Activated CD8-positive, alpha-beta memory T cell treated with anti-CD3 and anti-CD28 coated beads, Interleukin-2, amount 50 U/mL, for 24 hours (primary cell): ENCODE data around the gene ABI2.
"Not testable (repeated sequence)": the region's sequence is repeated elsewhere in the genome, so short reads cannot be mapped to it uniquely, and the experiment has no call there.

Experiments used
- DNase-seq: peaks from one replicate; pipeline ENCODE4 v3.0.0-alpha.2; 2020; ENCODE audit errors: extremely low read depth

ABI2 gene

DNA sequence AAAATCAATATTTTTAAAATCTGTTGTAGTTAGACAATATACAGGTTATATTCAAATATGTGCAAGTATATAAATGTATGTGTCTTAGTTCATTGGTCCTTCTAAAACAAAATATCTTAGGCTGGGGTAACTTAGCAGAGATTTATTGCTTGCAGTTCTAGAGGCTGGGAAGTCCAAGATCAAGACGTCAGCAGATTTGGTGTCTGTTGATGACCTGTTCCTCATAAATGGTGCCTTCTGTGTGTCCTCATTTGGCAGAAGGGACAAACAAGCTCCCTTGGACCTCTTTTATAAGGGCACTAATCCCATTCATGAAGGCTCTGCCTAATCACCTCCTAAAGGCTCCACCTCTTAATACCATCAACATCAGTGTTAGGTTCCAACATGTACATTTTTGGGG is 31.3 kb downstream of the ABI2 start:
- no peak for DNase-seq

DNA sequence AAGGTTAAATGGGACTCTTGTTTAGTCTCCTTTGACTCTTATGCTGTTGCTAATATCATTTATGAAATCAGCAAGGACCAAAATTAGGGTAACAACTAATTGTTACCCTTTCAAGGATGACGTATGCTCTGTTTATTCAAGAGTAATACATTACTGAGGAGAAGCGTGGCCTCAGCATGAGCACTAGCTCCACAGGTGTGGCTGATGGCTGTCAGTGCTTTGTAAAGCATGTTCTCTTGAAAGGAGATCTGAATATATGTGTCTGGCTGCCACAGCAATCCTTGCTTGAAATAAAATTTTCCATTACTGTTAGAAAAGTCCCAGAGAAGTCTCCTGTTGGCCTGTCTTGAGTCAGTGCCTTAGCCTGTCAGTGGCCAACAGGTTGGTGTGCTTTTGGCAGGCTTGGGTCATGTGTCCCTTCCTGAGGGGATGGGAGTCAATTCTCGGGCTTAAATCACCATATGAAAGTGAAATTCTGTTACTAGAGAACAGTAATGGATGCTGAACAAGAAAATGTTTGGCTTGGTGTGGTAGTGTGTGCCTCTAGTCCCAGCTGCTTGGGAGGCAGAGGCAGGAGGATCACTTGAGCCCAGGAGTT is 32.7 kb downstream of the ABI2 start:
- DNase-seq, result no peak

DNA sequence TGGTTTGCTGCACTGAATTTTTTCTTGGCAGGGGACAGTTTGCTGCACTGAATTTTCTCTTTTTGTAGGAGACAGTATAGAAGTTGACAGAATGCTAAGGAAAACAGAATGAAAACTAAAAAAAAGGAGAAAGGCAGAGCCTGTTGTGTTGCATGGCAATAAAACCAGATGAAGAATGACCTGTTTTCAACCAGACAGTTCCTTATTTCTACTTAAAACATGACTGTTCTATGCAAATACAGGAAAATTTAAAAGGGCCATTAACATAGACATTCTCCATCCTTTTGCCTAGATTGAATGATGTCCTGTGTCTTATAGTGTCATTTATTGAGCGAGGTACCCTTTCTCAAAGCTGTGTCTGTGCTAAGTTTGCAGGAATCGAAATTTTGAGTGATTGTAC is 33.3 kb downstream of the ABI2 start:
- DNase-seq, result no peak

DNA sequence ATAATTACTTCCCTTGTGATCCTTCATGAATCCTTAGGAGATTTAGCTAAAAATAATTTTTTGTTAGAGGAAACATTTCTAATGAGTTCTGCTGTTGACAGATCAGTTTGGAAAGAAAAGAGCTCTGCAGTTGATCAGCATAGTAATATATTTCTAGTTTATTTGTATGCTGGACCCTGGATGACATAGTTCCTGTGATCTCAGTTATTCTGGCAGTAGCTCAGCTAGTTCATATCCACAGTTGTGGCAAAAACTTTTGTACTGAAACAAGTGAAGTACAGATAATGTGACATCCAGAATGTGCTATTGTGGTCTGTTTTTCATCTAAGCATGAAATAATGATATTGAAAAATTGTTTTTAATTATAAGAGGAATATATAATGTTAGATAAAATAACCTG is 33.7 kb downstream of the ABI2 start:
- no peak for DNase-seq

DNA sequence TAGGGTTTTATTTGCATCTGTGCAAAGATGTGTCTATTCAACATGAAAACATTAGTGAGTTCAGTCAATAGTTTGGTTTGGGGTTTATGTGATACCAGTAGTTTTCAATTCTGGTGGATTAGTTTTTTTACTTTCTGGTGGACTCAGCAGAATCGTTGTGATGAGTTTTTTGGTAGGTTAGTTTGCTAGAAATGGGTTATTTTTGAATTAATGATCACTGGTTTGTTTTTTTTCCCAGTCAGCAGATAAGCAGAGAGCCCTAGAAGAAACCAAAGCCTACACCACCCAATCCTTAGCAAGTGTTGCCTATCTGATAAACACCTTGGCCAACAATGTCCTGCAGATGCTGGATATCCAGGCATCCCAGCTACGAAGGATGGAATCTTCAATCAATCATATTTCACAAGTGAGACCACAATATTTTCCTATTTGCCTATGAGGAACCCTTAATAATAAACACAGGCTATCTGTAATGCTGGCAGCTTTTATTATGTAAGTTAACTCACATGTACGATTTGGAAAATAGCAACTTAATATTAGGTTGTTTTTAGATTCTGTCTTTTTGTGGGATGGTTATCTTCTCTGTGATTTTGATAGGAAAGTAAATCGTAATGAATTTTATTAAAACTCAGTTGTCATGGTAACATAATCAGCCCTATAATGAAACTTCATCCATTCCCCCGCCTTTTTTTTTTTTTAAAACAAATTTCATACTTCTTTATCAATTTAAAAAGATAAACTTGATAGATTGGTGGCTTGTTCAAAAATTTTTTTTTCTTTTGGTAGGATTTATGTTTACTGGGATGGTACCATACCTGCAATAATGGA is 38.7 kb downstream of the ABI2 start:
- no peak for DNase-seq

DNA sequence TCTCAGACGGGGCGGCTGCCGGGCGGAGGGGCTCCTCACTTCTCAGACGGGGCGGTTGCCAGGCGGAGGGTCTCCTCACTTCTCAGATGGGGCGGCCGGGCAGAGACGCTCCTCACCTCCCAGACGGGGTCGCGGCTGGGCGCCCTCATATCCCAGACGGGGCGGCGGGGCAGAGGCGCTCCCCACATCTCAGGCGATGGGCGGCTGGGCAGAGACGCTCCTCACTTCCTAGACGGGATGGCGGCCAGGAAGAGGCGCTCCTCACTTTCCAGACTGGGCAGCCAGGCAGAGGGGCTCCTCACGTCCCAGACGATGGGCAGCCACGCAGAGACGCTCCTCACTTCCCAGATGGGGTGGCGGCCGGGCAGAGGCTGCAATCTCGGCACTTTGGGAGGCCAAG is 44.5 kb downstream of the ABI2 start:
- DNase-seq, result not testable (repeated sequence)

DNA sequence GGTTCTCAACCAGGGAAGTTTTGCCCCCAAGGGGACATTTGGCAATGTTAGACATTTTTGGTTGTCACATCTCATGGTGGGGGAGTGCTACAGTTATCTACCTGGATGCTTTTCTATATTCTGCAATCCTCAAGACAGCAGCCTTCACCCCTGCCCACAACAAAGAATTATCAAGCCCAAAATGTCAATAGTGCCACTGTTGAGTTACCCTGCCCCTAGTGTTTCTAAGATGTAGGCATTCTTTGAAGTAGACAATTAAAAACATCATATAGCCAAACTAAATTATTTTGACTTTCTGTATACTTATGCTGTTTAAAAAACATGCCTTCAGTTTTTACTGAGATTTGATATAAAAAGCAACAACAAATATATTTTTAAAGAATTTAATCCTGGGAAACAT is 48.0 kb downstream of the ABI2 start:
- DNase-seq, result no peak

DNA sequence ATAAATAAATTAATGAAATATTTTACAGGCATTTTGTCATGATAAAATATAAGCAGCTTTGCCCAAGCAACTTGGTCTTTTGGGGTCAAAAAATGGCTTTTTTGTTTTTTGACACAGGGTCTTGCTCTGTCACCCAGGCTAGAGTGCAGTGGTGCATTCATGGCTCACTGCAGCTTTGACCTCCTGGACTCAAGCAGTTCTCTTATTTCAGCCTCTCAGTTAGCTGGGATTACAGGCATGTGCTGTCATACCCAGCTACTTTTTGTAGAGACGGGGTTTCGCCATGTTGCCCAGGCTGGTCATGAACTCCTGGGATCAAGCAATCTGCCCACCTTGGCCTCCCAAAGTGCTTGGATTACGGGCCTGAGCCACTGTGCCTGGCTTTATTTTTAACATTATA is 51.0 kb downstream of the ABI2 start:
- no peak for DNase-seq

DNA sequence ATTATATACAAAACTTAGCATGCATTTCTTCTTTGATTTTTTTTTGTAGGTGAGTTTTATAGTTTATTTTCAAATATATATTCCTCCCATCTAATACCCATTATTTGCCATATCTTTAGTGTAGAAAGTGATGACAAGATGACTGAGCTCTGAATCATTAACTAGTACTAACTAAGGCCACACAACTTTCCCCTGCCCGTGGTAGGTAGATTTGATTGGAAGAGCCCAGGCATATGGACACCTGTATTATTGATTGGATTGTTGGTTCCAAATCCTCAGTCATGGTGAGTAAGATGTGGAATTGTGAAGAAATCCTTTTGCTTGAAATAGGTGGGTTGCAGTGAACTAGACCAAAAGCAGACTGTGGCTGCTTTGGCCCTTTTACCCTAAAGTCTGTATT is 54.8 kb downstream of the ABI2 start:
- DNase-seq, result no peak

DNA sequence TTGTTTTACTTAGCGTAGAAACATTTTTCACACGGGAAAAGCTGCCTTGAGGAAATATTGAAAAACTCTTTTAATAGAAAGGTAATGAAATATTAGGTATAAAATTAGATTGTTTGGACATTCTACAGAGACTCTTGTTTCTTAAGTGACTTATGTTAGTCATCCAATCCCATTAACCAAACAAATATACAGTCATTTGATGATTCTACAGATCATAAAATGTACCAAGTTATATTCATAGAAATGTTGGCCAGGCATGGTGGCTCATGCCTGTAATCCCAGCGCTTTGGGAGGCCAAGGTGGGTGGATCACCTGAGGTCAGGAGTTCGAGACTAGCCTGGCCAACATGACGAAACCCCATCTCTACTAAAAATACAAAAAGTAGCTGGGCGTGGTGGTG is 60.0 kb downstream of the ABI2 start:
- DNase-seq, result not testable (repeated sequence)

DNA sequence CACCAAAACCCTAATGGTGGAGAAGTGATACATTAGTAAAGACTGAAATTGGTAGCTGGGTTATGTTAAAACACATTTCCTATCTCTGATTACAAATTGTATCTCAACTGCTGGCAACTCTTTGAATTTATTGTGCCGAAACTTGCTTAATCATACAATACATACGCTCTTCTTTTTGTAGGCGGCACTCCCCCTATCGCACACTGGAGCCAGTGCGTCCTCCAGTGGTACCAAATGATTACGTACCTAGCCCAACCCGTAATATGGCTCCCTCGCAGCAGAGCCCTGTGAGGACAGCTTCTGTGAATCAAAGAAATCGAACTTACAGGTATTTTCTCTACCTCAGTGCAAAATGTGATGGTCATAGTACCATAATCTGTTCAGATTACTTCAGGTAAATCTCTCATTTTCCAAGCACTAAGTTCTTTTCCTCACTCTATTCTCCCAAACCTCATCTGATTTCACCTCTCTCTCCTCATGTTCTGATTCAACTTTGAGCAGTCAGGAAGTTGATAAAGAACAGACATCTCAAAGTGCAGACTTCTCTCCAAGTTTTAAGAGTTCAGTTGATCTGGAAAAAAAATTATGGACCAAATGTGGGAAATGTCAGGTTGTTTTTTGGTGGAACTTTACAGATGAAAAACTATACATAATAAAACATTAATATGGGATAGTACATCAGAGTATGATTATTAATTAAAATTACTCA is 66.5 kb downstream of the ABI2 start:
- DNase-seq, result no peak

DNA sequence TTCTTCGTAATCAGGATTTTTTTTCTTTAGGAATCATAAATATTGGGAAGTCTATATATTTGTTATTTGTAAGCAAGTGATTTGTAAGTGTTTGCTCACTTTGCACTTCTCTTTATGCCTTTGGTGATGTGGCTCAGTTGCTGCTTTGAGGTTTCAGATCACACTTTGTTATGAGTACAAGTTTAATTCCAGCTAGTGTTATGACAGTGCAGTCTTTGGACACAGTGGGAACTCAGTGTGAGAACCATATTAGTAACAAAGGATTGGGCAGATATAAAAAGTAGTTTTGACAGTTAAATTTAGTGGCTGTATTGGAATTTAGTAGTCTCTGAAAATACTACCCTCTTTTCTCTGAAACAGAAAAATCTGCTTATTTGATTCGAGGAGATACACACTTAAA is 67.7 kb downstream of the ABI2 start:
- no peak for DNase-seq

DNA sequence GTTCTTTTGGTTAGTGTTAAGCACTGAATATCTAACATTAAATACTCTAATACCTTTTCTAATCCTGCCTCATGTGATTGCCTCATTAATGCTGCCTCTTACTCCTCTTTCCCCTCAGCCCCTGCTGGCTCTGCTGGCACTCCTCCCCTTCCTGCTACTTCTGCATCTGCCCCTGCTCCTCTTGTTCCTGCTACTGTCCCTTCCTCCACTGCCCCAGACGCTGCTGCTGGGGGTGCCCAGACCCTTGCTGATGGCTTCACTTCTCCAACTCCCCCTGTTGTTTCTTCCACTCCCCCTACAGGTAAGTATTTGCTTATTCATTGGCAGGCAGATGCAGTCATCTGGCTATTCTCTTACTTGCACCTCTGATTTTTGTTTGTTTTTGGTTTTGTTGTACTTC is 68.5 kb downstream of the ABI2 start:
- DNase-seq, result no peak

DNA sequence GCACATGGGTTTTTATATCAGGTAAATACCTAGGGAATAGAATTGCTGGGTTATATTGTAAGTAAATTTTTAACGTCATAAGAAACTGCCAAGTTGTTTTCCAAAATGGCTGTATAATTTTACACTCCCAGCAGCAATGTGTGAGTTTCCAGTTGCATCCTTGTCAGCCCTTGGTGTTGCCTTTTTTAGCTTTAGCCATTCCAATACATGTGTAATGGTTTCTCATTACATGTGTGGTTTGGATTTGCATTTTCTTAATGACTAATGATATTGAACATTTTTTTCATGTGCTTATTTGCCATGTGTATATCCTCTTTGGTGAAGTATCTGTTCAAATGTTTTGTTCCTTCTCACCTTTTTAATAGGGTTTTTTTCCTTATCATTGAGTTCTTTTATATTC is 70.8 kb downstream of the ABI2 start:
- DNase-seq, result no peak

DNA sequence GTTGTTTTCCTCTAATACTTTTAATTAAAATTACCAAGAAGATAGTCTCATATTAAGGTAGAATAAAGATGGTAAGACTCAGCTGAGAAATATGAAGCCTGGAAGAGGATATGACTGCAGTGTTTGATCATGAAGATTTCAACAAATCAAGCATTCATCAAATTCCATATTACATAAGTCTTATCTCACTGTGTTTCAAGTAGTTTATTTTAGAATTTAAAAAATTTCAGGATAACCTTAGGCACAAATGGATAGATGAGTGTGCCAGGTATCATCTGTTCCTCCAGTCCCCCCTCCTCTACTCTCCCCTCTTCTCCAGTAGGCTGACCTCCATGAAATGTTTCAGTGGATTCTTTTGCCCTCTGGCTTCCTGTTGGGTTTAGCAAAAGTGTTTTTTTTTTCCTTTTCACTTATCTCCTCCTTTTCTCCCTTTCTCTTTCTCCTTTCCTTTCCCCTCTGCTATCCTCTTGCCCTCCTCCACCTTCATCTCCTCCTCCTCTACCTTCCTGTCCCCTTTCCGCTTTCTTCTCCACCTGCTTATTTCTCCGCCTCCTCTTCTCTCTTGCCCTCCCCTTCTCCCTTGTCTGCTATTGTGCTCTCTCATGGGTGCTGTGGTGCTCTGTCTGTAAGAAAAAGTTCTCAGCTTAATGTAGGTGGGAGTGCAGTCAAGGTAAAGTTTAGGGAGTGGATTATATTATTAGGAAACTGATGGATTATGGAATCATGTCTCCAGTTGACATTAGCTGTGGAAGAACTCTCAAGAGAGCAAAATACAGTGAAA is 72.8 kb downstream of the ABI2 start:
- DNase-seq, result no peak

DNA sequence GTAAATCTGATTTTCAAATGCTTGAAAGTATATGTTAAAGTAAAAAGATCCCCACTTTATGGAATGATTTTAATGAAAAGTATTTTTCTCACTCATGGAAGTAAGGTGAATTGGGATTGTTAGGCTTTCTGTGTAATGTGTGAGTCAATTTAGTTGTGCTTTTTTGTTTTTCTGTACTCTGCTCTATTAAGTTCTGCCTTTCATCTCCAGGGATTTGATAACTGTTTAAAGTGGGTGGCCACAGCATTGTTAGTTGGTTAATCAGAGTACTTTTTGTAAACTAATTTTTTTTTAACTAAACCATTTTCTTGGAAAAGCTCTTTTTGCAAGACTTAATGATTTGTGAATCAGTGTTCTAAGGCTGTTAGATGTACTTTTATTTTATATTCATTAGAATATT is 76.8 kb downstream of the ABI2 start:
- no peak for DNase-seq

DNA sequence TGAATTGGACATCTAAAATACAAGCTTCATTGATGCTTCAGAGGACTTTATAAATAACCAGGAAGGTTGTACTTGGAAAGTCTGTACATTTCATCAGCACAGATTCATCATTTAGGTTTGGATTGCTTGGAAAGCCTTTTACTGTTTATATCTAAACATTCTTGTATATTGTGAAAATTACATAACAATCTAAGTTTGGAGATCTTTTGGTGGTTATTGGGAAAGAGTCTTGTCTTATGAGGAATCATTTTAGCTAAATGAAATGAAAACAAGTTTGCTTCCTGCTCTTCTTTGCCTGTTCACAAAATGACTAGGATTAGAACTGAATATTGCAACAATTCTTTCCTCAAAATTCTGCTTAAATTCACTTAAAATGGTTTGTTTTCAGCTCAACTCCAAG is 79.3 kb downstream of the ABI2 start:
- DNase-seq, result no peak

DNA sequence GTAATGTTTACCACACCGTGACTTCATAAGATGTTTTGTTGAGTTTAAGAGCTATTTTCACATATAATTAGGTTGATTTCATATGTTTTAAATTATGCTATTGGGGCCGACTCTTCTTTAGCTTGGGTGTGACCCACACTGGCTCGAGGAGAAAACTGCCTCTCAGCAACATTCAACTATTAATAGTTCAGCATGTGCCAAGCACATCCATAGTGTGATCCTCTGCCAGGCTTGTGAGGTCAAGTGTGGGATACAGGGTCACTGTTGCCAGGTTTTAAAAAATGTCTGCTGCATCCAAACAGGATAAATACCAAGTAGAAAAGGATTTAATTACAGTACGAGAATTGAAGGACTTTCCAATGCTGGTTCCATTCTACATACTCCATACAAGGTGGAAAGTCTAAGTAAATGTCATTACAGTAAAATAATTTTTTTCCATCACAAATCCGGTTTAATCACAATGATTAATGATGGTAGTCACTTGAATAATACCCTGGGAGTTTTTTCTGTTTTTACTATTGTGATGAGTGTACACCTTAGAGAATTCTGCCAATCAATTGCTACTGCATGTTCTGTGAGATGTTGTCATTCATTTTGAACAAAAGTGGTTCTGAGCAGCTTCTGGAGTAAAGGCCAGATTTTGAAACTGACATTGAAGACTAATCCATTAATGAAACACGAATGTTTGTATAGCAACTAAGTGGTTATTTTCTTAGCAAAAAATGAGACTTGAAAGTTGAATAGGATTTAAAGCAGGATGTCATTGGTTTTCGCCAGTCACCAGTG is 84.5 kb downstream of the ABI2 start:
- DNase-seq, result no peak

DNA sequence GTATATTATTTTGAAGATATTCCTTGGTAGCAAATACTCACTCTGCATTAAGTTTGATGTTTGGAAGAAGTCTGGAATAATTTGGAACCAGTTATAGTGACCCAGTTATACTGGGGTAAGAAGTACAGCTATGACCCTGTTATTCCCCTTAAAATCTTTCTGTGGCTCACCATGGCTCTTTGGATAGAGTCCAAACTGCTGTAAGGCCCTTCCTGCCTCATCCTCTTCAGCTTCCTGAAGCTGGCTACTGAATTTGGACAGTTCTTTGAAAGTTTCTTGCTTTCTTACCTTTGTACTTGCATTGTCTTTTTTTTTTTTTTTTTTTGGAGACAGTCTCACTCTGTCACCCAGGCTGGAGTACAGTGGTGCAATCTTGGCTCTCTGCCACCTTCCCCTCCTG is 85.6 kb downstream of the ABI2 start:
- DNase-seq, result no peak

DNA sequence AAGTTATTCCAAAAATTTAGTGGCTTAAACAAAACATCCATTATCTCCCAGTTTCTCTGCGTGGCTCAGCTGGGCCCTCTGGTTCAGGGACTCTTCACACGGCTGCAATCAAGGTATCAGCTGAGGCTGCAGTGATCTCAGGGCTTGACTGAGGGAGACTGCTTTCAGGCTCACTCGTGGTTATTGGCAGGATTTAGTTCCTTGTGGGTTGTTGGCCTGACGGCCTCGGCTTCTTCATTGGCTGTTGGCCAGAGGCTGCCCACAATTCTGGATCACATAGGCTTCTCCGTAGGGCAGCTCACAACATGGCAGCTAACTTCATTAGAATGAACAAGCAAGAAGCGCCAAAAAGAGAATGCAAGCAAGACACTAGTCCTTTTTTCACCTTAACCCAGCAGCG is 90.1 kb downstream of the ABI2 start:
- DNase-seq, result no peak

DNA sequence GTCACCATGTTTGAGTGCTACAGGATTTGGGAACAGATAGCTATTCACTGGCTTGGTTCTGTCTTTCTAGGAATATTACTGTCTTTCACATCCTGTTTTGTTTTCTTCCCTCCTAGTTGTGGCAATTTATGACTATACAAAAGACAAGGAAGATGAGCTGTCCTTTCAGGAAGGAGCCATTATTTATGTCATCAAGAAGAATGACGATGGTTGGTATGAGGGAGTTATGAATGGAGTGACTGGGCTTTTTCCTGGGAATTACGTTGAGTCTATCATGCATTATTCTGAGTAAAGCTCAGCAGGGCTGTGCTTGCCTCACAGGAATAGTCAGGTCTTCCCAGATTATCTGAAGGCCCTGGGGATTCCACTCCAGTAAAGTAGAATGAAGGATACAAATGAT is 98.9 kb downstream of the ABI2 start:
- no peak for DNase-seq

DNA sequence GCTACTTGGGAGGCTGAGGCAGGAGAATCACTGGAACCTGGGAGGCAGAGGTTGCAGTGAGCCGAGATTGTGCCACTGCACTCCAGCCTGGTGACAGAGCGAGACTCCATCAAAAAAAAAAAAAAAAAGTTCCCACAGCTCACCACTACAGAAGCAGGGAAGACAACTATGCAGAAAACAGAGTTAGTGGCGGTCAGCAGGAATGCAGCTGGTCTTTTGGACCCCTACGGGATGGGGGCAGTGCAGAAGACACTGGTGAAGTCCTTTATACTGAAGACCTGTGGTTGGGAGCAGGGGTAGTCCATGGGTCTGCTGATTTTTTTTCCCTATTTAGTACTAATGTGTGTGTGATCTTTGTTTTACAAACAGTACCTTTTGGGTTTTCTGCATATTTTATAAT is 101.4 kb downstream of the ABI2 start:
- DNase-seq, result not testable (repeated sequence)
